ENCODE data around the gene TNFRSF1A.

GRCh38 chr12:6358881-6359280, 17.0 kb upstream of the TNFRSF1A start:
- no peak for TF ChIP-seq CTCF (CRISPR knock-in tag; IDR thresholded peaks at IDR 0.05)
- no peak for TF ChIP-seq RFX5 (IDR thresholded peaks at IDR 0.05; ENCODE audit: low read depth, low read length)
- no peak for TF ChIP-seq ASH2L (IDR thresholded peaks at IDR 0.05; ENCODE audit: insufficient read length, low read depth, low read length)
- TF ChIP-seq NFIC (IDR thresholded peaks at IDR 0.05; ENCODE audit: low read length): no peak
- no peak for TF ChIP-seq NCOA1 (CRISPR knock-in tag; IDR thresholded peaks at IDR 0.05)
